BJ (cell line): ENCODE measurements around the gene NACC2. TPM values are rescaled to one million over a fixed set of nuclear protein-coding genes. Genes with fewer than 3 reads are reported as not detected.
"Not testable (repeated sequence)": the region's sequence is repeated elsewhere in the genome, so short reads cannot be mapped to it uniquely, and the experiment has no call there.

Experiments
- CTCF ChIA-PET: fragments of 350-600 bp; formaldehyde crosslinking; extraction: SDS; loops from one replicate; lab custom pipeline; 2021; ENCODE audit warnings: antibody characterized with exemption, inconsistent platforms; lab: Yijun Ruan, JAX
- POLR2A ChIA-PET: fragments of 300-600 bp; sonication (Branson Sonifier 250); formaldehyde crosslinking; extraction: SDS; loops from one replicate; lab custom pipeline; 2021; ENCODE audit warnings: antibody characterized with exemption; lab: Charles Lee
- DNase-seq: peaks from one replicate; pipeline ENCODE4 v3.0.0-alpha.2; 2011; ENCODE audit warnings: low read depth
- H3K27me3 ChIP-seq: 2 replicates; pipeline ENCODE4 v1.6.0; 2011; ENCODE audit warnings: low read length; ENCODE audit not compliant: control insufficient read depth, insufficient read depth
- H3K36me3 ChIP-seq: 2 replicates; pipeline ENCODE4 v1.5.1; 2011; ENCODE audit warnings: low read length; ENCODE audit not compliant: control insufficient read depth, insufficient read depth
- H3K4me3 ChIP-seq: 2 replicates; pipeline ENCODE4 v1.5.1; 2011; ENCODE audit warnings: low read depth, mild to moderate bottlenecking, control low read depth, low read length
- CTCF ChIP-seq: IDR thresholded peaks from 2 replicates; pipeline ENCODE4 v1.5.1; 2011; ENCODE audit warnings: low read depth, mild to moderate bottlenecking, control low read depth, inconsistent platforms, low read length, moderate library complexity; ENCODE audit not compliant: insufficient read depth
- polyA plus RNA-seq: library from polyadenylated mRNA; depleted of rRNA; stranded (reverse); fragments of >200 nt; gene quantifications from 2 replicates; pipeline ENCODE4 v1.2.3, GENCODE V29; 2011

The NACC2 gene
- polyA plus RNA-seq, 1 experiment, result 19.2 TPM

GRCh38 chr9:136042541-136042940 is 52.5 kb downstream of the NACC2 start:
- Histone ChIP-seq H3K4me3 (no peak overlapping the region), H3K36me3 (peaks cover 2% of the 10 kb centered on the region), H3K27me3 (no peaks in the 10 kb centered on the region)
- ChIA-PET POLR2A (no interaction called here), CTCF (interaction anchor here (1.0 kb wide), 1 partner anchor 11 kb away, joined by 5 read pairs; no protein-coding TSS in a partner anchor)
- DNase-seq, result no peak
- TF ChIP-seq CTCF, result no peak

- CTCF ChIA-PET, H3K36me3 ChIP-seq, POLR2A ChIA-PET: not testable (repeated sequence)
Measured at GRCh38 chr9:136040848-136041247, 54.2 kb downstream of the NACC2 start.

GRCh38 chr9:136039488-136039887 is 55.6 kb downstream of the NACC2 start:
- TF ChIP-seq CTCF, result no peak
- no peak overlapping the region for H3K4me3 ChIP-seq
- H3K27me3 ChIP-seq, result no peaks in the 10 kb centered on the region
- no peak for DNase-seq
- ChIA-PET CTCF (no interaction called here), POLR2A (no interaction called here)
- H3K36me3 ChIP-seq, result no peaks in the 10 kb centered on the region; the same call in 1 of the 2 replicates

More at GRCh38 chr9:136040848-136041247, 54.2 kb downstream of the NACC2 start:
- H3K27me3 ChIP-seq, DNase-seq, H3K4me3 ChIP-seq: not testable (repeated sequence)

GRCh38 chr9:136036848-136037247 is 58.2 kb downstream of the NACC2 start:
- DNase-seq, result no peak
- Histone ChIP-seq H3K36me3 (no peaks in the 10 kb centered on the region), H3K4me3 (no peak overlapping the region), H3K27me3 (no peaks in the 10 kb centered on the region)
- ChIA-PET POLR2A (no interaction called here), CTCF (interaction anchor here (1.1 kb wide), 1 partner anchor 10 kb away, joined by 4 read pairs; no protein-coding TSS in a partner anchor)
- TF ChIP-seq CTCF, result no peak

- no peak for DNase-seq
Measured at GRCh38 chr9:136036050-136036449, 59.0 kb downstream of the NACC2 start.

More at GRCh38 chr9:136036050-136036449, 59.0 kb downstream of the NACC2 start:
- ChIA-PET CTCF (interaction anchor here (0.6 to 1.4 kb wide), 3 partner anchors 9 to 69 kb away, joined by 3 to 4 read pairs (median 3); no protein-coding TSS in a partner anchor), POLR2A (no interaction called here)
- no peaks in the 10 kb centered on the region for H3K27me3 ChIP-seq
- H3K4me3 ChIP-seq, result no peak overlapping the region
- TF ChIP-seq CTCF, result no peak
- no peaks in the 10 kb centered on the region for H3K36me3 ChIP-seq
